Measurements from ENCODE around the gene NFATC3.

The NFATC3 gene

DNA sequence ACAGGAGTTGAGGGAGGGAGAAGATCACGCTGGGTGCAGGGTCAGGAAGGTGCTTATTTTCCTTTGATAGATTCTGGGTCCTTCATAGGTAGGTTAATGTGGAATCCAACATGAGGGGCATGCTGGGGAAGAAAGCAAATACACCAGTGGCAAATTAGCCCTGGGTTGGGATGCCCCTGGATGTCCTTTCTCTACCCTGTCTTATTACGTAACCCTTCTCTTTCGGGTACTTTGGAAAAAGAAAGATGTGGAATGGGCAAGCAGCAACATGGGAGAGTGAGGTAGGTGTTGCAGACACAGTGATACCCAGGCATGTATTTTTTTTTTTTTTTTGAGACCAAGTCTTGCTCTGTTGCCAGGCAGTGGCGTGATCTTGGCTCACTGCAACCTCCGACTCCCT is 188.3 kb downstream of the NFATC3 start:
- Histone ChIP-seq H3K4me1 (no peaks in the 10 kb centered on the region), H3K27me3 (no peaks in the 10 kb centered on the region), H3K36me3 (peaks cover 45% of the 10 kb centered on the region), H3K9me3 (no peaks in the 10 kb centered on the region), H3K4me3 (ENCODE audit: low read depth, low read length) (no peak overlapping the region)
- DNase-seq: no peak
- TF ChIP-seq, protein P1, sequence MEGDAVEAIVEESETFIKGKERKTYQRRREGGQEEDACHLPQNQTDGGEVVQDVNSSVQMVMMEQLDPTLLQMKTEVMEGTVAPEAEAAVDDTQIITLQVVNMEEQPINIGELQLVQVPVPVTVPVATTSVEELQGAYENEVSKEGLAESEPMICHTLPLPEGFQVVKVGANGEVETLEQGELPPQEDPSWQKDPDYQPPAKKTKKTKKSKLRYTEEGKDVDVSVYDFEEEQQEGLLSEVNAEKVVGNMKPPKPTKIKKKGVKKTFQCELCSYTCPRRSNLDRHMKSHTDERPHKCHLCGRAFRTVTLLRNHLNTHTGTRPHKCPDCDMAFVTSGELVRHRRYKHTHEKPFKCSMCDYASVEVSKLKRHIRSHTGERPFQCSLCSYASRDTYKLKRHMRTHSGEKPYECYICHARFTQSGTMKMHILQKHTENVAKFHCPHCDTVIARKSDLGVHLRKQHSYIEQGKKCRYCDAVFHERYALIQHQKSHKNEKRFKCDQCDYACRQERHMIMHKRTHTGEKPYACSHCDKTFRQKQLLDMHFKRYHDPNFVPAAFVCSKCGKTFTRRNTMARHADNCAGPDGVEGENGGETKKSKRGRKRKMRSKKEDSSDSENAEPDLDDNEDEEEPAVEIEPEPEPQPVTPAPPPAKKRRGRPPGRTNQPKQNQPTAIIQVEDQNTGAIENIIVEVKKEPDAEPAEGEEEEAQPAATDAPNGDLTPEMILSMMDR (IDR thresholded peaks at IDR 0.05; ENCODE audit: low read depth, low read length): no peak

DNA sequence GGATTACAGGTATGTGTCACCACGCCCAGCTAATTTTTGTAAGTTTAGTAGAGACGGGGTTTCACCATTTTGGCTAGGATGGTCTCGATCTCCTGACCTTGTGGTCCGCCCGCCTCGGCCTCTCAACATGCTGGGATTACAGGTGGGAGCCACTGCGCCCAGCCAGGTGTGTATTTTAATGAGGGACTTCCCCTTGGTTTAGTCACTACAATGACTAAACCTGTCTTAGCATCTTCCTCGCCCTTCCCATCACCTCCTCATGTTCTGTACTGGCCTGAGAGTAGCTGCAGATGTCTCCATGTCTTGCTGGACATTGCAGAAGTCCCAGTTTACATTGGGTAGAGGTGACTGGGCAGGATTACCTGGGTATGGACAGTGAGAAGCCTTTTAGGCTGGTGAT is 188.7 kb downstream of the NFATC3 start:
- H3K36me3 ChIP-seq: peaks cover 45% of the 10 kb centered on the region
- TF ChIP-seq, protein P1 (IDR thresholded peaks at IDR 0.05; ENCODE audit: low read depth, low read length): no peak
- H3K4me1 ChIP-seq: no peaks in the 10 kb centered on the region
- no peak overlapping the region for H3K4me3 ChIP-seq (ENCODE audit: low read depth, low read length)
- no peak for DNase-seq
- H3K27me3 ChIP-seq: no peaks in the 10 kb centered on the region
- no peaks in the 10 kb centered on the region for H3K9me3 ChIP-seq

DNA sequence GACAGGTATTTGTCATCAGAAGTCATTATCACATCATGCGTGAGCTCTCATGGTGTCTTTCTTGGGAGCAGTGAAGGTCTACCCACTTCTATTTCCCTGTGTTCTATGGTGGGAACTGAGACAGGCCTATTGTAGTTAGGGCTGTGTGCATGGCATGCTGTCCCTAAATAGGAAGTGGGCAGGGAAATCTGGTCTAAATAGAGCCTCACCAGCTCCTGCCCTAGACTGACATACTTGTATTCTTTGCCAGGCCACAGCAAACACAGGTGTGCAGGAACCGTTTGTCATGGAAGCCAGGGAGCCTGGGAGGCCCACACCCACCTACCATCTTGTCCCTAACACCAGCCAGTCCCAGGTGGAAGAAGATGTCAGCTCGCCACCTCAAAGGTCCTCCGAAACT is 189.3 kb downstream of the NFATC3 start:
- Histone ChIP-seq H3K4me1 (no peaks in the 10 kb centered on the region), H3K4me3 (ENCODE audit: low read depth, low read length) (no peak overlapping the region), H3K27me3 (no peaks in the 10 kb centered on the region), H3K36me3 (peaks cover 45% of the 10 kb centered on the region), H3K9me3 (no peaks in the 10 kb centered on the region)
- DNase-seq: no peak
- TF ChIP-seq, protein P1 (IDR thresholded peaks at IDR 0.05; ENCODE audit: low read depth, low read length): no peak

DNA sequence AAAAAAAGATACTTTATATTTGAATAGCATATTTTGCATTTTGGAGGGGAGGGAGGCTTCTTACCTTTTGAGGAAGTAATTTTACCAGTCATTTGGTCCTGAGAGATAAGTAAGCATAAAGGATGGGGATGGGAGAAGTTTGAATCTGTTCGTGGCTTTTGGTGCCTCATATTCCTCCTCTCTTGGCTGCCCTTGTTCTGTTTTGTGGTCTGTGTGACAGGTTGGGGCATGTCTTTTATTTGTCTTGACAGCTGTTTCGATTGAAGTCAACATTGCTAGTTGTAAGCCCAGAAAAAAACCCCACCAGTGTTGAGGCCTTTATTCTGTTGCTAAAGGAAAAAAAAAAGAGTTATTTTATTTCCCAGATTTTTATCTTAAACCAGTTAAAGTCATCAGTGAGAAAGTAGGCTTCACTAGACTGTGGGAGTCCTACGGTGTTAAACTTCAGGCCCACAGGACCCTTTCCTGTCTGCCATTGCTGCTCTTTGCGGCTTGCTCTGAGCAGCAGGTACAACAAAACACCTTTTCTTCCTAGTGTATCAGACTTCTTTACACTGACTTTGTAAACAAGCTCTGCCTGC is 190.5 kb downstream of the NFATC3 start:
- no peak overlapping the region for H3K4me3 ChIP-seq (ENCODE audit: low read depth, low read length)
- no peak for DNase-seq

DNA sequence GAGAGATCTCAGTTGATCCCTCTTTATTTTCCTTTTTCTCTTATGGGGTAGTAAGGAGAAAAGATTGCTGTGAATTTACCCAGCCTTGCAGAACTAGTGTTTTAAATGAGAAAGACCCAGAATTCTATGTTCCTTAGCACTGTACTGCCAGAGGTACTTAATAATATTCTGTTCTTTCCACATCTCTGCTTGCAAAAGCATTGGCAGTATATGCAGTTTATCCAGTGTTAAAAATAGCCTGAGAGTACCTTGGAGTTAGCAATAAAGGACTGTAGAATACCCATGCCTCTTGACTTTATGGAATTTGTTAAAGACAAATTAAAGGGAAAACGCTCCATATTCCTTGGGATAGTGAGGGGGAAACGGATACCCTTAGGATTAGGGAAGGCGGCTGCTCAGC is 191.1 kb downstream of the NFATC3 start:
- no peak for DNase-seq
- TF ChIP-seq, protein P1 (IDR thresholded peaks at IDR 0.05; ENCODE audit: low read depth, low read length): no peak
- H3K4me3 ChIP-seq (ENCODE audit: low read depth, low read length): no peak overlapping the region
- H3K9me3 ChIP-seq: no peaks in the 10 kb centered on the region
- no peaks in the 10 kb centered on the region for H3K27me3 ChIP-seq
- H3K4me1 ChIP-seq: no peaks in the 10 kb centered on the region
- H3K36me3 ChIP-seq: peaks cover 55% of the 10 kb centered on the region

More for the DNA sequence above, 190.5 kb downstream of the NFATC3 start:
- H3K9me3 ChIP-seq: no peaks in the 10 kb centered on the region
- H3K4me1 ChIP-seq: no peaks in the 10 kb centered on the region
- TF ChIP-seq, protein P1 (IDR thresholded peaks at IDR 0.05; ENCODE audit: low read depth, low read length): no peak
- H3K27me3 ChIP-seq: no peaks in the 10 kb centered on the region
- peaks cover 50% of the 10 kb centered on the region for H3K36me3 ChIP-seq
